ENCODE measurements around the gene SMARCC2.
"Not testable (repeated sequence)": the region's sequence is repeated elsewhere in the genome, so short reads cannot be mapped to it uniquely, and the experiment has no call there.

Gene SMARCC2

GRCh38 chr12:56202838-56203237 lies 13.6 kb upstream of the SMARCC2 start:
- H3K27me3 ChIP-seq: no peaks in the 10 kb centered on the region
- no peaks in the 10 kb centered on the region for H3K4me1 ChIP-seq (ENCODE audit: control insufficient read depth in 1 of 2, insufficient read depth in 1 of 2, low read depth in 1 of 2, low read length in 1 of 2)
- H3K9me3 ChIP-seq: no peaks in the 10 kb centered on the region
- no peak overlapping the region for H3K4me3 ChIP-seq (ENCODE audit: low read depth in 1 of 2, low read length in 1 of 2)
- H3K27ac ChIP-seq: peak overlapping the region; percentile 27
- TF ChIP-seq CTCF (IDR thresholded peaks at IDR 0.05): no peak
- peaks cover 39% of the 10 kb centered on the region for H3K36me3 ChIP-seq

- TF ChIP-seq CTCF (IDR thresholded peaks at IDR 0.05): no peak
- no peaks in the 10 kb centered on the region for H3K9me3 ChIP-seq
- peak overlapping the region; percentile 27 for H3K27ac ChIP-seq
- no peaks in the 10 kb centered on the region for H3K27me3 ChIP-seq
- H3K36me3 ChIP-seq: peaks cover 34% of the 10 kb centered on the region
- no peak overlapping the region for H3K4me3 ChIP-seq (ENCODE audit: low read depth in 1 of 2, low read length in 1 of 2)
- H3K4me1 ChIP-seq (ENCODE audit: control insufficient read depth in 1 of 2, insufficient read depth in 1 of 2, low read depth in 1 of 2, low read length in 1 of 2): no peaks in the 10 kb centered on the region
These were observed 13.1 kb upstream of the SMARCC2 start for GRCh38 chr12:56202366-56202765.

GRCh38 chr12:56198836-56199235 lies 9.6 kb upstream of the SMARCC2 start:
- Histone ChIP-seq H3K27me3 (no peaks in the 10 kb centered on the region), H3K27ac (no peak overlapping the region), H3K36me3 (peaks cover 1% of the 10 kb centered on the region), H3K4me3 (ENCODE audit: low read depth in 1 of 2, low read length in 1 of 2) (no peak overlapping the region), H3K4me1 (ENCODE audit: control insufficient read depth in 1 of 2, insufficient read depth in 1 of 2, low read depth in 1 of 2, low read length in 1 of 2) (no peaks in the 10 kb centered on the region), H3K9me3 (no peaks in the 10 kb centered on the region)
- TF ChIP-seq CTCF (IDR thresholded peaks at IDR 0.05): no peak

GRCh38 chr12:56197921-56198635 lies 8.8 kb upstream of the SMARCC2 start:
- Histone ChIP-seq H3K9me3 (no peaks in the 10 kb centered on the region), H3K36me3 (no peaks in the 10 kb centered on the region), H3K27ac (no peak overlapping the region), H3K4me1 (ENCODE audit: control insufficient read depth in 1 of 2, insufficient read depth in 1 of 2, low read depth in 1 of 2, low read length in 1 of 2) (no peaks in the 10 kb centered on the region), H3K27me3 (no peaks in the 10 kb centered on the region), H3K4me3 (ENCODE audit: low read depth in 1 of 2, low read length in 1 of 2) (no peak overlapping the region)
- no peak for TF ChIP-seq CTCF (IDR thresholded peaks at IDR 0.05)

- not testable (repeated sequence) for H3K36me3 ChIP-seq; H3K27ac ChIP-seq; H3K9me3 ChIP-seq; H3K4me3 ChIP-seq (ENCODE audit: low read depth in 1 of 2, low read length in 1 of 2); H3K4me1 ChIP-seq (ENCODE audit: control insufficient read depth in 1 of 2, insufficient read depth in 1 of 2, low read depth in 1 of 2, low read length in 1 of 2); H3K27me3 ChIP-seq
These were observed 7.7 kb upstream of the SMARCC2 start for GRCh38 chr12:56196818-56197550.

- H3K27ac ChIP-seq: no peak overlapping the region
- H3K27me3 ChIP-seq: no peaks in the 10 kb centered on the region
- no peaks in the 10 kb centered on the region for H3K9me3 ChIP-seq
- peaks cover 21% of the 10 kb centered on the region in 2 experiments for H3K4me1 ChIP-seq (ENCODE audit: control insufficient read depth in 1 of 2, insufficient read depth in 1 of 2, low read depth in 1 of 2, low read length in 1 of 2)
- H3K4me3 ChIP-seq (ENCODE audit: low read depth in 1 of 2, low read length in 1 of 2): no peak overlapping the region
- no peaks in the 10 kb centered on the region for H3K36me3 ChIP-seq
- TF ChIP-seq CTCF (IDR thresholded peaks at IDR 0.05): peak; percentile 86
These were observed 3.8 kb upstream of the SMARCC2 start for GRCh38 chr12:56193025-56193578.
